HepG2 (cell line): ENCODE data around the gene MBD2. TPM values are rescaled to one million over a fixed set of nuclear protein-coding genes. Genes with fewer than 3 reads are reported as not detected.

Experiments
- ATAC-seq: fragments of 200-7000 bp; cut with Tn5 transposase; 3 replicates; pipeline ENCODE4 v1.9.1; 2020; ENCODE audit warnings: mild to moderate bottlenecking, moderate library complexity
- Bru-seq: library from RNA; stranded (reverse); fragments of 400-500 nt; gene quantifications from one replicate; lab custom pipeline; 2021; lab: Mats Ljungman, UMichigan
- BruChase-seq, 2 experiments: library from RNA; stranded (reverse); fragments of 400-500 nt; gene quantifications; one replicate each; lab custom pipeline; 2021; lab: Mats Ljungman, UMichigan
- BruUV-seq: library from RNA; stranded (reverse); fragments of 400-500 nt; replicated peaks from 2 replicates; lab custom pipeline; 2021; lab: Mats Ljungman, UMichigan
- CTCF ChIA-PET: fragments of 300-600 bp; formaldehyde crosslinking; extraction: SDS; loops from one replicate; lab custom pipeline; 2021; ENCODE audit warnings: low total read pairs, inconsistent platforms, low intra/inter-chr PET ratio; lab: Yijun Ruan, JAX
- POLR2A ChIA-PET: fragments of 350-600 bp; sonication (Branson Sonifier 250); formaldehyde crosslinking; loops from one replicate; lab custom pipeline; 2020; ENCODE audit warnings: antibody characterized with exemption, inconsistent platforms; lab: Yijun Ruan, JAX
- DNase-seq: peaks from one replicate; pipeline ENCODE4 v3.0.0-alpha.2; 2015; ENCODE audit warnings: low spot score
- FAIRE-seq: peaks from 3 replicates; lab custom pipeline; 2011; peaks lifted over from hg19 to GRCh38; lab: Jason Lieb, UNC
- H2AFZ ChIP-seq: one replicate; pipeline ENCODE4 v1.6.1; 2011; ENCODE audit warnings: low read length, inconsistent platforms
- H3K27ac ChIP-seq: fragments of 300-600 bp; 3 replicates; pipeline ENCODE4 v1.8.0; 2011; ENCODE audit warnings: mixed run types, mild to moderate bottlenecking, mixed read lengths, low read length, inconsistent platforms; ENCODE audit not compliant: insufficient read depth; ENCODE audit errors: extremely low read length
- H3K27me3 ChIP-seq, 2 experiments: fragments of 200-600 bp in 1 of 2; 2 replicates in 1 of 2; 3 replicates in 1 of 2; pipeline versions ENCODE4 v1.6.0 to v1.8.0; 2011; ENCODE audit warnings: low read length in 2 of 2, mild to moderate bottlenecking in 2 of 2, moderate library complexity in 2 of 2, inconsistent platforms in 1 of 2; ENCODE audit not compliant: insufficient read depth in 2 of 2, control insufficient read depth in 1 of 2
- H3K36me3 ChIP-seq, 2 experiments: fragments of 200-600 bp in 1 of 2; replicated peaks in 1 of 2; 2 replicates in 1 of 2; 3 replicates in 1 of 2; pipeline versions ENCODE4 v1.5.1 to v1.8.0; 2011; ENCODE audit warnings: low read length in 2 of 2, inconsistent platforms in 1 of 2; ENCODE audit not compliant: insufficient read depth in 2 of 2, control insufficient read depth in 1 of 2
- H3K4me1 ChIP-seq: 2 replicates; pipeline ENCODE4 v1.5.1; 2012; ENCODE audit warnings: low read length, inconsistent platforms; ENCODE audit not compliant: insufficient read depth
- H3K4me2 ChIP-seq: 2 replicates; pipeline ENCODE4 v1.6.0; 2011; ENCODE audit warnings: low read depth, low read length, inconsistent platforms
- H3K4me3 ChIP-seq, 3 experiments: fragments of 200-600 bp in 1 of 3; sonication (generic), shearing (Covaris generic) in 1 of 3; replicated peaks in 1 of 3; 2 replicates each; pipeline ENCODE4 v1.5.1; 2011 to 2016; ENCODE audit warnings: low read length in 3 of 3, inconsistent platforms in 2 of 3, low read depth in 2 of 3, mild to moderate bottlenecking in 2 of 3, control low read depth in 1 of 3, mixed read lengths in 1 of 3; ENCODE audit not compliant: insufficient read depth in 1 of 3
- H3K79me2 ChIP-seq: one replicate; pipeline ENCODE4 v1.6.1; 2011; ENCODE audit warnings: low read length, inconsistent platforms; ENCODE audit not compliant: insufficient read depth
- H3K9ac ChIP-seq: 2 replicates; pipeline ENCODE4 v1.6.0; 2011; ENCODE audit warnings: mild to moderate bottlenecking, low read depth, low read length, inconsistent platforms; ENCODE audit not compliant: insufficient read depth
- H3K9me3 ChIP-seq: 2 replicates; pipeline ENCODE4 v1.5.1; 2012; ENCODE audit warnings: mild to moderate bottlenecking, low read length
- H4K20me1 ChIP-seq: 2 replicates; pipeline ENCODE4 v1.6.0; 2011; ENCODE audit warnings: inconsistent platforms, mild to moderate bottlenecking, low read length, moderate library complexity; ENCODE audit not compliant: insufficient read depth
- BHLHE40 ChIP-seq: IDR thresholded peaks from 2 replicates; pipeline ENCODE4 v1.6.1; 2011; ENCODE audit warnings: low read length, improper control_type of control experiment
- CHCHD3 ChIP-seq: sonication (generic); formaldehyde crosslinking; IDR thresholded peaks from 2 replicates; pipeline ENCODE4 v1.8.0; 2022; ENCODE audit warnings: mild to moderate bottlenecking, missing genetic modification reagents, moderate library complexity
- GPN1 ChIP-seq: sonication (generic); formaldehyde crosslinking; IDR thresholded peaks from 2 replicates; pipeline ENCODE4 v1.5.1; 2020; ENCODE audit warnings: missing genetic modification reagents, borderline replicate concordance
- MEIS2 ChIP-seq: sonication (generic); formaldehyde crosslinking; IDR thresholded peaks from 2 replicates; pipeline ENCODE4 v1.9.0; 2021; ENCODE audit warnings: mild to moderate bottlenecking, missing genetic modification reagents
- RBM39 ChIP-seq: fragments of 200-400 bp; formaldehyde crosslinking; IDR thresholded peaks from one replicate; pipeline ENCODE4 v1.6.1; 2018; ENCODE audit warnings: antibody characterized with exemption, mild to moderate bottlenecking, low read depth, low read length; ENCODE audit not compliant: poor library complexity, severe bottlenecking
- RCOR2 ChIP-seq: IDR thresholded peaks from 2 replicates; pipeline ENCODE4 v1.6.1; 2016; ENCODE audit warnings: missing biosample characterization, missing genetic modification reagents
- SNAPC5 ChIP-seq: sonication (generic); formaldehyde crosslinking; IDR thresholded peaks from 2 replicates; pipeline ENCODE4 v1.8.1; 2023; ENCODE audit warnings: mild to moderate bottlenecking, missing genetic modification reagents, borderline replicate concordance
- YEATS2 ChIP-seq: sonication (generic); formaldehyde crosslinking; IDR thresholded peaks from 2 replicates; pipeline ENCODE4 v1.4.0; 2020; ENCODE audit warnings: missing genetic modification reagents, borderline replicate concordance
- ZBTB20 ChIP-seq: sonication (generic); formaldehyde crosslinking; IDR thresholded peaks from 2 replicates; pipeline ENCODE4 v1.8.1; 2023; ENCODE audit warnings: missing genetic modification reagents, low read depth, mild to moderate bottlenecking, borderline replicate concordance
- ZBTB42 ChIP-seq: sonication (generic); formaldehyde crosslinking; IDR thresholded peaks from 2 replicates; pipeline ENCODE4 v1.5.0; 2020; ENCODE audit warnings: mild to moderate bottlenecking, missing genetic modification reagents
- ZFYVE20 ChIP-seq: sonication (generic); formaldehyde crosslinking; IDR thresholded peaks from 2 replicates; pipeline ENCODE4 v1.8.0; 2023; ENCODE audit warnings: low read depth, mild to moderate bottlenecking, moderate library complexity, missing genetic modification reagents, borderline replicate concordance
- ZNF230 ChIP-seq: sonication (generic); formaldehyde crosslinking; IDR thresholded peaks from 2 replicates; pipeline ENCODE4 v1.4.0; 2020; ENCODE audit warnings: mild to moderate bottlenecking, missing genetic modification reagents
- ZNF251 ChIP-seq: sonication (generic); formaldehyde crosslinking; IDR thresholded peaks from 2 replicates; pipeline ENCODE4 v1.9.0; 2021; ENCODE audit warnings: mild to moderate bottlenecking, missing genetic modification reagents
- ZNF367 ChIP-seq: sonication (generic); formaldehyde crosslinking; IDR thresholded peaks from 2 replicates; pipeline ENCODE4 v1.4.0; 2020; ENCODE audit warnings: missing genetic modification reagents, borderline replicate concordance
- WGBS: methylation state at CpG from one replicate; pipeline ENCODE4 v1.1.6; 2017; ENCODE audit warnings: low lambda C conversion rate; 5-methylcytosine and 5-hydroxymethylcytosine counted together
- in situ Hi-C: cut with HindIII; loops from 2 replicates; pipeline ENCODE4 v1.10.0; 2017; ENCODE audit warnings: low pct_unique_long_range_greater_than_20kb; ENCODE audit not compliant: extremely low pct_ligation_motif_present
- intact Hi-C: fragments of 100-400 bp; cut with micrococcal nuclease; formaldehyde crosslinking; loops from one replicate; pipeline ENCODE4 v1.10.0; 2022; ENCODE audit not compliant: unreplicated experiment
- long read RNA-seq, 2 experiments: library from RNA in 1 of 2; library from polyadenylated mRNA in 1 of 2; stranded (forward) in 1 of 2; unstranded in 1 of 2; transcript quantifications; one replicate each; pipeline ENCODE4 v2.0.0, GENCODE V29; 2019 to 2022
- polyA minus RNA-seq, 3 experiments: library from RNA; depleted of rRNA, polyadenylated mRNA; stranded (reverse); fragments of >200 nt; gene quantifications; 2 replicates each; pipeline ENCODE4 v1.2.3, GENCODE V29; 2011; ENCODE audit warnings: low replicate concordance in 1 of 3
- polyA plus RNA-seq, 8 experiments: library from polyadenylated mRNA; depleted of rRNA in 3 of 8; stranded (reverse) in 7 of 8; unstranded in 1 of 8; fragments of >200 nt; fragmentation: Illumina TruSeq in 4 of 8; extraction: Trizol in 4 of 8; gene quantifications; 2 replicates each; pipeline versions ENCODE4 v1.2.1 to v1.2.3, GENCODE V29; 2011 to 2016; ENCODE audit warnings: low read depth in 4 of 8, missing spikeins in 1 of 8, mixed read lengths in 1 of 8; ENCODE audit not compliant: insufficient read depth in 1 of 8
- total RNA-seq, 5 experiments: library from RNA; depleted of rRNA; stranded (reverse); fragments of >200 nt; fragmentation: Illumina TruSeq; extraction: Trizol; gene quantifications; 2 replicates each; pipeline ENCODE4 v1.2.3, GENCODE V29; 2016; ENCODE audit warnings: low read depth in 1 of 5
- TF ChIP-seq, protein P1 (sequence below): sonication (generic); formaldehyde crosslinking; IDR thresholded peaks from 2 replicates; pipeline ENCODE4 v1.4.0; 2020; ENCODE audit warnings: missing genetic modification reagents

MBD2 gene
- total RNA-seq (2016; rRNA removed; fragmentation: Illumina TruSeq; extraction: Trizol) = 38.5 and 48.6 TPM in 2 replicates
- total RNA-seq (2016; cell fraction: cytosol; rRNA removed; fragmentation: Illumina TruSeq; extraction: Trizol; ENCODE audit: low read depth) = 24.9 and 27.3 TPM in 2 replicates
- total RNA-seq (2016; cell fraction: insoluble cytoplasmic fraction; rRNA removed; fragmentation: Illumina TruSeq; extraction: Trizol) = 29.4 and 38.2 TPM in 2 replicates
- 63.4 and 68.1 TPM in 2 replicates for total RNA-seq (2016; cell fraction: membrane; rRNA removed; fragmentation: Illumina TruSeq; extraction: Trizol)
- total RNA-seq (2016; cell fraction: nucleus; rRNA removed; fragmentation: Illumina TruSeq; extraction: Trizol) = 10.7 and 13.6 TPM in 2 replicates
- polyA plus RNA-seq (2011; rRNA removed) = 15.1 and 19.1 TPM in 2 replicates
- 7.8 and 10.5 TPM in 2 replicates for polyA plus RNA-seq (2011; cell fraction: cytosol; rRNA removed)
- polyA plus RNA-seq (2011; cell fraction: nucleus; rRNA removed) = 7.1 and 7.5 TPM in 2 replicates
- polyA plus RNA-seq (2012) = 13.7 and 24.4 TPM in 2 replicates
- 46.2 and 46.3 TPM in 2 replicates for polyA plus RNA-seq (2016; cell fraction: cytosol; fragmentation: Illumina TruSeq; extraction: Trizol; ENCODE audit: low read depth)
- polyA plus RNA-seq (2016; cell fraction: insoluble cytoplasmic fraction; fragmentation: Illumina TruSeq; extraction: Trizol; ENCODE audit: low read depth) = 43.4 and 46.4 TPM in 2 replicates
- polyA plus RNA-seq (2016; cell fraction: membrane; fragmentation: Illumina TruSeq; extraction: Trizol; ENCODE audit: low read depth) = 55.8 and 75.8 TPM in 2 replicates
- polyA plus RNA-seq (2016; cell fraction: nucleus; fragmentation: Illumina TruSeq; extraction: Trizol; ENCODE audit: insufficient read depth, low read depth) = 45.5 and 52.2 TPM in 2 replicates
- 17.9 and 34.9 TPM in 2 replicates for polyA minus RNA-seq (2011; rRNA and poly(A)+ RNA removed; ENCODE audit: low replicate concordance)
- polyA minus RNA-seq (2011; cell fraction: cytosol; rRNA and poly(A)+ RNA removed) = 18.2 and 30.0 TPM in 2 replicates
- polyA minus RNA-seq (2011; cell fraction: nucleus; rRNA and poly(A)+ RNA removed) = 15.5 and 16.7 TPM in 2 replicates
- percentile 78 among the genes with signal in this experiment for Bru-seq, nascent RNA
- BruChase-seq, experiment 1, labeled RNA remaining after a 6-hour chase = percentile 71 among the genes with signal in this experiment
- percentile 66 among the genes with signal in this experiment for BruChase-seq, experiment 2, labeled RNA remaining after a 2-hour chase
- long read RNA-seq, experiment 1, full-length matches to known transcripts = 1 of 2 reads
- long read RNA-seq, experiment 1, partial matches to known transcripts = 1 of 2 reads
- long read RNA-seq, experiment 1, other reads (novel, unspliced or antisense) = 0 of 2 reads
- long read RNA-seq, experiment 2, full-length matches to known transcripts = 43 of 61 reads
- long read RNA-seq, experiment 2, partial matches to known transcripts = 5 of 61 reads
- long read RNA-seq, experiment 2, other reads (novel, unspliced or antisense) = 13 of 61 reads

DNA sequence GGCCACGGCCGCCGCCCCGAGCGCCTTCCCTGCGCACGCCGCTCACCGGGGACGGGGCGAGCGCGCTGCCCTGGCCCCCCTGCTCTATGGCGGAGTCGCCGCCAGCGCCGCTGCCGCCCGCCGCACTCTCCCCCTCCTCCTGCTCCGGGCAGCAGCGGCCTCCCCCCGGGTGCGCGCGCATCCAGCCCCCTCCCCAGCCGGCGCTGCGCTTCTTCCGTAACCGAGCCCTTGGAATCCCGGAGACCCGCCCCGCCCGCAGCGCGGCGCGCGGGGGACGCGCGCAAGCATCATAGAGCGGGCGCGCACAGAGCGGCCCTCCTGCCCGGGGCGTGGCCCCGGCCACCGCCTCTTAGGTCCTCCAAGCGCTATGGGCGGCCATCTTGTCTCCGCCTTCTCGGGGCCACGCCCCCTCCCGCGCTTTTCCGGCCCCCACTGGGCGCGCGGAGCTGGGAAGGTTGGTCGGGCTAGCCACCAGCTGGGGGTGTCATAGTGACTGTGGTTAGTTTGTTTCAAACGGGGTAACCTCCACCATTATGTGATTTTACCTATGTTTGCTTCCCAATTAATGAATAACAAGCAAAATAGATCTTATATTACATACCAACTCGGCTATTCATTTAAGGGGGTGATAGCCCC lies at the start of gene MBD2:
Gene MBD2, minus strand, starts transcription at position 291 of the 636 bp plus-strand sequence. Its CDS starts 110 bp downstream, at position 181.
- peak within 1 kb of the TSS; percentile 99 for H3K4me2 ChIP-seq
- ATAC-seq = peak; percentile 98
- H3K9ac ChIP-seq = peak within 1 kb of the TSS; percentile 66
- peak within 1 kb of the TSS; percentile 63 to 76 (median 72) for H3K4me3 ChIP-seq
- in situ Hi-C loops (loop anchor here (10.0 kb wide), 1 partner anchor 50 kb away; no protein-coding TSS in a partner anchor), intact Hi-C loops (loop anchor here (1.0 to 2.0 kb wide), 4 partner anchors 22 to 132 kb away; partner anchors contain the start of genes C18orf54, POLI and STARD6)
- H3K4me1 ChIP-seq = peaks cover 59% of the 10 kb centered on the region
- H3K27ac ChIP-seq = peak within 1 kb of the TSS; percentile 51
- POLR2A ChIA-PET = interaction anchor here (0.8 to 1.7 kb wide), 5 partner anchors 13 to 46 kb away, joined by 4 to 21 read pairs (median 5); partner anchors contain the start of gene POLI
- peak within 1 kb of the TSS; percentile 58 for H2AFZ ChIP-seq
- CTCF ChIA-PET = interaction anchor here (1.1 kb wide), 1 partner anchor 46 kb away, joined by 9 read pairs; the partner anchor contains the start of gene POLI
- H3K36me3 ChIP-seq = no peaks in the 10 kb centered on the region
- peaks cover 38% of the 10 kb centered on the region for H3K79me2 ChIP-seq
- peak; percentile 12 for FAIRE-seq
- BruUV-seq = no TSS peak
- H3K9me3 ChIP-seq = no peaks in the 10 kb centered on the region
- under 1% methylated on average over 8 of the region's 66 CpGs for WGBS
- peak; percentile 93 for DNase-seq
- no peaks in the 10 kb centered on the region for H3K27me3 ChIP-seq
- H4K20me1 ChIP-seq = peaks cover 15% of the 10 kb centered on the region; the same call in 1 of the 2 replicates
- TF ChIP-seq BHLHE40 (no peak), CHCHD3 (no peak), RCOR2 (no peak), GPN1 (no peak), ZFYVE20 (CRISPR knock-in tag) (no peak), RBM39 (no peak), SNAPC5 (CRISPR knock-in tag) (no peak), ZNF230 (CRISPR knock-in tag) (no peak), MEIS2 (CRISPR knock-in tag) (no peak; the same call in 1 of the 2 replicates), ZBTB20 (CRISPR knock-in tag) (peak; percentile 38; the same call in 1 of the 2 replicates), YEATS2 (CRISPR knock-in tag) (no peak; the same call in 1 of the 2 replicates), ZBTB42 (CRISPR knock-in tag) (no peak), ZNF251 (CRISPR knock-in tag) (no peak), ZNF367 (no peak; the same call in 1 of the 2 replicates)
- TF ChIP-seq, protein P1, sequence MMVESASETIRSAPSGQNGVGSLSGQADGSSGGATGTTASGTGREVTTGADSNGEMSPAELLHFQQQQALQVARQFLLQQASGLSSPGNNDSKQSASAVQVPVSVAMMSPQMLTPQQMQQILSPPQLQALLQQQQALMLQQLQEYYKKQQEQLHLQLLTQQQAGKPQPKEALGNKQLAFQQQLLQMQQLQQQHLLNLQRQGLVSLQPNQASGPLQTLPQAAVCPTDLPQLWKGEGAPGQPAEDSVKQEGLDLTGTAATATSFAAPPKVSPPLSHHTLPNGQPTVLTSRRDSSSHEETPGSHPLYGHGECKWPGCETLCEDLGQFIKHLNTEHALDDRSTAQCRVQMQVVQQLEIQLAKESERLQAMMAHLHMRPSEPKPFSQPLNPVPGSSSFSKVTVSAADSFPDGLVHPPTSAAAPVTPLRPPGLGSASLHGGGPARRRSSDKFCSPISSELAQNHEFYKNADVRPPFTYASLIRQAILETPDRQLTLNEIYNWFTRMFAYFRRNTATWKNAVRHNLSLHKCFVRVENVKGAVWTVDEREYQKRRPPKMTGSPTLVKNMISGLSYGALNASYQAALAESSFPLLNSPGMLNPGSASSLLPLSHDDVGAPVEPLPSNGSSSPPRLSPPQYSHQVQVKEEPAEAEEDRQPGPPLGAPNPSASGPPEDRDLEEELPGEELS (CRISPR knock-in tag) = peak; percentile 17; the same call in 1 of the 2 replicates
